ENCODE measurements around the gene NHLH2.

DNA sequence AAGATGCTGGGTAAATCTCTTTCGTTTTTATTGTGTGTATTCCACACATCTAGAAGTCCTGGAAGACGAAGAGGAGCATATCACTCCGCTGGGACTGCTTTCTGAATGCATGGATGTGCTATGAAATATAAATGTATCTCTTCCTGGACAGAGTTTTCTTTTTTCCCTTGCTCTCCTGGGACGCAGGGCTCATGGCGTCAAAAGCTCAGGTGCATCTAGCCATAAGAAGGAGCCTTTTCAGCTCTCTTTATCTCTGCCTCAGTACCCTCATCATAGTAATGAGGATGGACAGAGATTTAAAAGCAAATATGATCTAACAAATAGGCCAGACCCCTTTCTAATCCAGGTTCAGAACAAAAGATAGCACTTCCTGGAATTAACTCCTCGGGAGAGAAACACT, 44.9 kb downstream of the NHLH2 start:
- no peak for TF ChIP-seq POLR2A (IDR thresholded peaks at IDR 0.05)
- TF ChIP-seq, protein P1, sequence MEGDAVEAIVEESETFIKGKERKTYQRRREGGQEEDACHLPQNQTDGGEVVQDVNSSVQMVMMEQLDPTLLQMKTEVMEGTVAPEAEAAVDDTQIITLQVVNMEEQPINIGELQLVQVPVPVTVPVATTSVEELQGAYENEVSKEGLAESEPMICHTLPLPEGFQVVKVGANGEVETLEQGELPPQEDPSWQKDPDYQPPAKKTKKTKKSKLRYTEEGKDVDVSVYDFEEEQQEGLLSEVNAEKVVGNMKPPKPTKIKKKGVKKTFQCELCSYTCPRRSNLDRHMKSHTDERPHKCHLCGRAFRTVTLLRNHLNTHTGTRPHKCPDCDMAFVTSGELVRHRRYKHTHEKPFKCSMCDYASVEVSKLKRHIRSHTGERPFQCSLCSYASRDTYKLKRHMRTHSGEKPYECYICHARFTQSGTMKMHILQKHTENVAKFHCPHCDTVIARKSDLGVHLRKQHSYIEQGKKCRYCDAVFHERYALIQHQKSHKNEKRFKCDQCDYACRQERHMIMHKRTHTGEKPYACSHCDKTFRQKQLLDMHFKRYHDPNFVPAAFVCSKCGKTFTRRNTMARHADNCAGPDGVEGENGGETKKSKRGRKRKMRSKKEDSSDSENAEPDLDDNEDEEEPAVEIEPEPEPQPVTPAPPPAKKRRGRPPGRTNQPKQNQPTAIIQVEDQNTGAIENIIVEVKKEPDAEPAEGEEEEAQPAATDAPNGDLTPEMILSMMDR (IDR thresholded peaks at IDR 0.05): no peak

Data from lower leg skin (tissue), 3 donors.